ENCODE data around the gene ZNF621.

The ZNF621 gene

DNA sequence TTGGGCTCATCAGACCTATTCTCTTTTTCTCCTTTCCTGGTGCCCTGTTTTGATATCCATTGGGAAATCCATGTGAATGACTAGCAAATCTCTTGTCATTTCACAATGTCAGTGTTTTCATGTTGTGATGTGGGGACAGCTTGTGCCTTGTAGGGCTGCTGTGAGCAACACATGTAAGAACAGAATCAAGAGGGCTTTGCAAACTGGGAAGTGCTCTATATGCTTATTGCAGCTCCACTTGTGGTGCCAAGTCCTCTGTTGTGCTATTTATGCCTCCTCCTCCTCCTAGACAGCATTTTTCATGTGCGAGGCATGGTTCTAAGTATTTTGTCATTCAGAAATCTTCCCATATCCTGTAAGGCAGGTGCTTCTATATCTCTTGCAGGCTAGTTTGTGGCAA is 56.4 kb downstream of the ZNF621 start:
- no peaks in the 10 kb centered on the region for H4K20me1 ChIP-seq (ENCODE audit: insufficient read depth, low read length, poor library complexity, severe bottlenecking)
- H2AFZ ChIP-seq (ENCODE audit: low read length): no peak overlapping the region
- TF ChIP-seq, protein P1, sequence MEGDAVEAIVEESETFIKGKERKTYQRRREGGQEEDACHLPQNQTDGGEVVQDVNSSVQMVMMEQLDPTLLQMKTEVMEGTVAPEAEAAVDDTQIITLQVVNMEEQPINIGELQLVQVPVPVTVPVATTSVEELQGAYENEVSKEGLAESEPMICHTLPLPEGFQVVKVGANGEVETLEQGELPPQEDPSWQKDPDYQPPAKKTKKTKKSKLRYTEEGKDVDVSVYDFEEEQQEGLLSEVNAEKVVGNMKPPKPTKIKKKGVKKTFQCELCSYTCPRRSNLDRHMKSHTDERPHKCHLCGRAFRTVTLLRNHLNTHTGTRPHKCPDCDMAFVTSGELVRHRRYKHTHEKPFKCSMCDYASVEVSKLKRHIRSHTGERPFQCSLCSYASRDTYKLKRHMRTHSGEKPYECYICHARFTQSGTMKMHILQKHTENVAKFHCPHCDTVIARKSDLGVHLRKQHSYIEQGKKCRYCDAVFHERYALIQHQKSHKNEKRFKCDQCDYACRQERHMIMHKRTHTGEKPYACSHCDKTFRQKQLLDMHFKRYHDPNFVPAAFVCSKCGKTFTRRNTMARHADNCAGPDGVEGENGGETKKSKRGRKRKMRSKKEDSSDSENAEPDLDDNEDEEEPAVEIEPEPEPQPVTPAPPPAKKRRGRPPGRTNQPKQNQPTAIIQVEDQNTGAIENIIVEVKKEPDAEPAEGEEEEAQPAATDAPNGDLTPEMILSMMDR (conservative IDR thresholded peaks at IDR 0.05; ENCODE audit: low read length): no peak
- no peak for TF ChIP-seq EZH2phosphoT487 (IDR thresholded peaks at IDR 0.05; ENCODE audit: borderline replicate concordance)
- no peaks in the 10 kb centered on the region for H3K4me1 ChIP-seq (ENCODE audit: insufficient read depth, low read length, poor library complexity, severe bottlenecking)
- no peaks in the 10 kb centered on the region for H3K79me2 ChIP-seq (ENCODE audit: insufficient read depth, low read length)
- no peaks in the 10 kb centered on the region for H3K36me3 ChIP-seq (ENCODE audit: insufficient read depth, low read length)
- H3K9me3 ChIP-seq (ENCODE audit: insufficient read depth, low read depth, low read length): no peaks in the 10 kb centered on the region
- no peak overlapping the region for H3K4me2 ChIP-seq (ENCODE audit: low read depth, low read length, poor library complexity, severe bottlenecking)
- no peaks in the 10 kb centered on the region for H3K27me3 ChIP-seq (ENCODE audit: insufficient read depth, low read length, poor library complexity, severe bottlenecking)
- no peak overlapping the region for H3K4me3 ChIP-seq (ENCODE audit: low read length, poor library complexity, severe bottlenecking)
- no peaks in the 10 kb centered on the region for H3K9me2 ChIP-seq (replicated peaks; ENCODE audit: low read depth, low read length)
- H3F3A ChIP-seq (ENCODE audit: low read depth): no peaks in the 10 kb centered on the region
- no peak overlapping the region for H3K9ac ChIP-seq (ENCODE audit: low read depth, low read length, poor library complexity, severe bottlenecking)

DNA sequence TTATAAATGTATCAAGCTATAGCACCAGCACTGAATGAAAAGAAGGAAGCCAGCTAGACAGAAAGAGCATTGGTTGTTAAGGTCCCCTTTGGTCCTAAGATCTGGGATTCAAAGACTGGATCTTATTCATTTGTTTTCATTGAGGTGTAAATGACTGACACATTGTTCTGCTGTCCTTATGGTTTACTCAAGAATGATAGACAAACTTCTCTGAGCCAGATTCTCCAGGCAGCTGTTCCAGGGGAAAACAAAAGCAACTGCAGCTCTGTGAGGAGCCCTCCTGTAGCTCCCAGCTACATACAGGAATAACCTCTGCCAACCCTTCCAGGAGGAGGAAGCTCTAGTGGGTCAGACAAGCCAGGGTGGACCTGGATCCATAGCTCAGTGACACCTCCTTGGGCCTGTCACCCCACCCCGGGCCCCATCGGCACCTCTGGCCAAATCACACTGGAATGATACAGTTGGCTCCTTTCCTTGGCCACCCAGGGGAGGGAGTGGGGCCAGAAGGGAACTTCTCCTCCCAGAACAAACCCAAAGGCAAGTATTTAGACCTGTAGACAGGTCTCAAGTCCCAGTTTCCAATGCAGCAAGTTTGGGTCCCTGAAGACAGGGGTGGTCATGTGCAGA is 57.8 kb downstream of the ZNF621 start:
- no peaks in the 10 kb centered on the region for H3K9me3 ChIP-seq (ENCODE audit: insufficient read depth, low read depth, low read length)
- no peak overlapping the region for H3K9ac ChIP-seq (ENCODE audit: low read depth, low read length, poor library complexity, severe bottlenecking)
- TF ChIP-seq, protein P1 (conservative IDR thresholded peaks at IDR 0.05; ENCODE audit: low read length): no peak
- TF ChIP-seq EZH2phosphoT487 (IDR thresholded peaks at IDR 0.05; ENCODE audit: borderline replicate concordance): no peak

DNA sequence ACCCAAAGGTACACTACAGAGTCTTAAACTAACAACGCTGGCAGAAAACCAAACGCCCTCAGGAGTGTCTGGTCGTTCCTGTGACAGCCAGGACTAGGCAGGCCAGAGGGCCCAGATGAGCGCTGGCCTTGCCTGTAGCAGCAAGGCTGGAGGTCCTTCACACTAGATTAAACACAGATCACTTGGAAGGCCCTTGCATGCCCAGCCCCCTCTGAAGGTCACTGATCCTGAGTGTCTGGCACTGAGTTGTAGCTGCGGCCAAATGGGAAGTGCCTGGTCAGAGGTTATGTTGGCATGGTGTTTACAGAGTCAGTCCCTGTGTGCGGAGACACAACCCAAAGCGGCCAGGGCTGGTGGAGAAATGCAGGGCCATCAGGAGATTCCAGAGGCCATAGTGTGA is 58.9 kb downstream of the ZNF621 start:
- no peaks in the 10 kb centered on the region for H4K20me1 ChIP-seq (ENCODE audit: insufficient read depth, low read length, poor library complexity, severe bottlenecking)
- peaks cover under 1% of the 10 kb centered on the region for H3K4me1 ChIP-seq (ENCODE audit: insufficient read depth, low read length, poor library complexity, severe bottlenecking)
- no peaks in the 10 kb centered on the region for H3K79me2 ChIP-seq (ENCODE audit: insufficient read depth, low read length)
- no peaks in the 10 kb centered on the region for H3K9me2 ChIP-seq (replicated peaks; ENCODE audit: low read depth, low read length)
- TF ChIP-seq, protein P1 (conservative IDR thresholded peaks at IDR 0.05; ENCODE audit: low read length): no peak
- no peak for TF ChIP-seq EZH2phosphoT487 (IDR thresholded peaks at IDR 0.05; ENCODE audit: borderline replicate concordance)
- H3K9me3 ChIP-seq (ENCODE audit: insufficient read depth, low read depth, low read length): no peaks in the 10 kb centered on the region
- H3K9ac ChIP-seq (ENCODE audit: low read depth, low read length, poor library complexity, severe bottlenecking): no peak overlapping the region
- H3K4me2 ChIP-seq (ENCODE audit: low read depth, low read length, poor library complexity, severe bottlenecking): no peak overlapping the region
- no peaks in the 10 kb centered on the region for H3F3A ChIP-seq (ENCODE audit: low read depth)
- H3K27me3 ChIP-seq (ENCODE audit: insufficient read depth, low read length, poor library complexity, severe bottlenecking): peaks cover 10% of the 10 kb centered on the region
- no peak overlapping the region for H3K4me3 ChIP-seq (ENCODE audit: low read length, poor library complexity, severe bottlenecking)
- H3K36me3 ChIP-seq (ENCODE audit: insufficient read depth, low read length): no peaks in the 10 kb centered on the region
- no peak overlapping the region for H2AFZ ChIP-seq (ENCODE audit: low read length)

More for the DNA sequence above, 57.8 kb downstream of the ZNF621 start:
- Histone ChIP-seq H3K4me1 (ENCODE audit: insufficient read depth, low read length, poor library complexity, severe bottlenecking) (no peaks in the 10 kb centered on the region), H4K20me1 (ENCODE audit: insufficient read depth, low read length, poor library complexity, severe bottlenecking) (no peaks in the 10 kb centered on the region), H3F3A (ENCODE audit: low read depth) (no peaks in the 10 kb centered on the region), H3K9me2 (replicated peaks; ENCODE audit: low read depth, low read length) (no peaks in the 10 kb centered on the region), H3K79me2 (ENCODE audit: insufficient read depth, low read length) (no peaks in the 10 kb centered on the region), H3K4me2 (ENCODE audit: low read depth, low read length, poor library complexity, severe bottlenecking) (no peak overlapping the region), H3K27me3 (ENCODE audit: insufficient read depth, low read length, poor library complexity, severe bottlenecking) (no peaks in the 10 kb centered on the region), H3K36me3 (ENCODE audit: insufficient read depth, low read length) (no peaks in the 10 kb centered on the region), H3K4me3 (ENCODE audit: low read length, poor library complexity, severe bottlenecking) (no peak overlapping the region), H2AFZ (ENCODE audit: low read length) (no peak overlapping the region)
